SK-N-MC (cell line): ENCODE data around the gene GSTT2.
"Not testable (repeated sequence)": the region's sequence is repeated elsewhere in the genome, so short reads cannot be mapped to it uniquely, and the experiment has no call there.

ENCODE experiments used
- EZH2 ChIP-seq: fragments of 200-600 bp; sonication (generic); IDR thresholded peaks from one replicate; pipeline ENCODE4 v1.6.1; 2017; ENCODE audit warnings: antibody characterized with exemption
- POLR2AphosphoS5 ChIP-seq: IDR thresholded peaks from 2 replicates; pipeline ENCODE4 v1.6.1; 2012; ENCODE audit warnings: mild to moderate bottlenecking, low read depth, low read length, borderline replicate concordance

GRCh38 chr22:23986538-23987178 is 6.7 kb downstream of the GSTT2 start:
- not testable (repeated sequence) for TF ChIP-seq EZH2, POLR2AphosphoS5
